ENCODE results near the gene ZSCAN22.
"Not testable (repeated sequence)": the region's sequence is repeated elsewhere in the genome, so short reads cannot be mapped to it uniquely, and the experiment has no call there.

ZSCAN22 gene

DNA sequence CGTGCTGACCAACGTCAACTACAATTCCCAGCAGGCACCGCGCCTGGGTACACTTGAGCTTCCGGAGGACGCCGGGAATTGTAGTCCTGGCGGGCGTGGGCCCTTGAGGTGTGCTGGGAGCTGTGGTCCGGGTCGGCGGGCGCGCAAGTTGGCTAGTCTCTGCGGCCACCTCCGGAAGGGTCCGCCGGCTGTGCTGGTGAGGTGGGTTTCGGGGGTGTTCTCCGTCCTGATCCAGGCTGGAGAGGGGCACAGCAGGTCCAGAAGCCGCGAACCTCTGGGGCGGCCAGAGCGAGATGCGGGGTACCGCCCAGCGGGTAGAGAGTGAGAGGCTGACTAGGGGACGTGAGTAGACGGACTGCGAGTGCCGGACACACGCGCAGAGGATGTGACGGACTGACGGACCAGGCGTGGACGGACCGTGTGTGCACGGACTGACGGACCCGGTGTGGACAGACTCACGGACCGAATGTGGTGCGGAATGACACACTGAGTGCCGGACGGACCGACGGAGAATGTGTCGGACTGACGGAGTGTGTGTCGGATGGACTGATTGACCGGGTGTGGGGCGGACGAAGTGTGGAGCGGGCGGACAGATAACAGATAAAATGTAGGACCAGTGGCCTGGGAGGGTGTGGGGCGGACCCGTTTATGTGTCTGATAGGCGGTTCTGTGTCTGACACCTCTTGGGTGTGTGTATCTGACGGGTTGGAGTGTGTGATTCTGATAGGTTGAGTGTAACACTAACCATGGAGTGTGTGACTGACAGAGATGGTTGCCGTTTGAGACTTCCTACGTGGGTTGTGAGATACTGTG is at the start of gene ZSCAN22:
Gene ZSCAN22, plus strand, starts transcription at position 81 of the 813 bp plus-strand sequence. CDS start 7,809 bp downstream, outside the sequence.
- peak; percentile 91 for DNase-seq (ENCODE audit: low read depth, low spot score)

- no peak for DNase-seq (ENCODE audit: low read depth, low spot score)
Observed at GRCh38 chr19:58277197-58277596, 49.6 kb upstream of the ZSCAN22 start.

DNA sequence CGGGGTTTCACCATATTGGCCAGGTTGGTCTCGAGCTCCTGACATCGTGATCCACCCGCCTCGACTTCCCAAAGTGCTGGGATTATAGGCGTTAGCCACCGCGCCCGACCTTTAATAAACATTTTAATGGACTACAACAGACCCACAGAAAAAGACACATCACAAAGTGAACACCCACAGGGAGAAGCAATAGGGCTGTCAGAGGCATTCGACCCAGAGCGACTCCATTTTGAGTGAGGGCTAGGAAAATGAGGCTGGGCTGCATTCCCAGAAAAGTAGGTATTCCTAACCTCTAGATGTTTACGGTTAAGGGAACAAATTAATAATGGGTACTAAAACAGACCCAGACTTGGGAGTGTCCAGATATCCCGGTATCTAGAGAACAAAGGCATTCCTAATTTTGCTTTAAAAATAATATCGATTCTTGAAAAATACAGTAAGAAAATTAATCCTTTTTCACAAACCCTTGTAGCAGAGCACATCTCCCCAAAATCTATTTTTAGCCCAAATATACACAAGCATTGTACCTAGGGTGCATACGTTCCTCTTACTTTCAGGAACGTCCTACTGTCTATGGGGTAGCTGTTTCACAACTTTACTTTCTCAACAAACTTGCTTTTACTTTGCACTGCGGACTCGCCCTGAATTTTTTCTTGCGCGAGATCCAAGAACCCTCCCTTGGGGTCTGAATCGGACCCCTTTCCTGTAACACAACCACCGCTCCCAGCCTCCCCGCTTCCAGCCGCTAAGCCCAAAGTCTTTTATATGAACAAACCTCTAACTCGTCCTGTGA is 48.9 kb upstream of the ZSCAN22 start:
- no peak for DNase-seq (ENCODE audit: low read depth, low spot score)

DNA sequence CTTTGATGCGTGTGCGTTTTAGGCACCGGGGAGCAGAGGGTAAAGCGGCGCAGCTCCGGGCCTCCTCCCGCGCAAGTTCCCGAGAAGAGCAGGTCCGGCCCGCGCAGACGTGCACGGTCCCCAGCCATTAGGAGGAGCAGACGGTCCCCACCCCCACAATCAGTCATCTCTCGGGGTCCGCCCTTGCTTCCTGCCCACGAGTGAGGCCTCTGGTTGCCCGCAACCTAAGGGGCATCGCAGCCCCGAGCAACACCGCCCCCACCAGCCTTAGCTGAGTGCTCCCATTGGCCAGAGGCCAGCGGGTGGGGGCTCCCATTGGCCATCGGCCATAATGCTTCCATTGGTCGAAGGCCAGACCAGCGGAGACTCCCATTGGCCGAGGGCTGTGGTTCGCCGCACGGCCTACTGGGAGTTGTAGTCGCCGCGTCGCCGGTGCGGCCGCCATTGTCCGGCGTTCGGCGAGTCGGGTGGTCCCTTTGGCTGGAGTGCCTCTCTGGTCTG is 48.2 kb upstream of the ZSCAN22 start, which contains the start of gene ZNF8:
Gene ZNF8, plus strand, starts transcription at position 415 of the 501 bp plus-strand sequence. CDS start 127 bp downstream, outside the sequence.
- peak; percentile 94 for DNase-seq (ENCODE audit: low read depth, low spot score)

DNA sequence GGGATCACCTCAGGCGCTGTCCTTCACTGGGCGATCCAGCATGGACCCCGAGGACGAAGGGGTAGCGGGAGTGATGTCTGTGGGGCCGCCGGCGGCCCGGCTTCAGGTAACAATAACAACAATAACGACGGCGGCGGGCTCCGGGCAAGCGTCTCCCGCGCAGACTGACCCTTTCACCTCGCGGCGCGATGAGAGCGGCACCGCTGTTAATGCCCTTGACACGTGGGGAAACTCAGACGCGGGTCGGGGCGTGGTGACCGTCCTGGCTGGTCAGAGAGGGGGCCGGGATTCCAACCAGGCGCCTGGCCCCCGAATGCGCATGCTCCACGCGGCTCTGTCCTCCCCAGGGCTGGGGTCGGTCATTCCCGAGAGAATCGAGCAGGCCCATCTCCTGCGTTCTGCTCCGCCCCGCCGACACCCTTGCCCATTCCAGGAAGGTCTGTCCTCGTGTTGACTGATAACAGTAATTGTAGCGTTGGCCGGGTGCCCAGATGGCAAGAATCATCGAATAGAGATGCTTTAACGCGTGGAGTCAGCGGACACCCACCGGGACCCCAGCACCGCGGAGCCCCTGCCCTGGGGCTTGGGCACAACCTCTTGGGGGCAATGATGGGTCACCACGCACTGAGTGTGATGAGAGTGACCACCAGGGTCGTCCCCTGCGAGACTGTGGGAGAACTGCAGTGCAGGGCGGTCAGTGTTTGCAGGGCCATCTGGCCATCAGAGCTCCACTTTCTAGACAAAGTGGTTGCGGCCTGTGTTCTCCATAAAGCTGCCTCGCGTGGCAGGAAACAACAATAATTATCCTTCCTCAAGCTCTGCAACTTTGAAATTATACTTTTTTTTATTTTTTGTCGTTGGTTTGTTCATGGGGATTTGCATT is 47.5 kb upstream of the ZSCAN22 start:
- DNase-seq (ENCODE audit: low read depth, low spot score): no peak

DNA sequence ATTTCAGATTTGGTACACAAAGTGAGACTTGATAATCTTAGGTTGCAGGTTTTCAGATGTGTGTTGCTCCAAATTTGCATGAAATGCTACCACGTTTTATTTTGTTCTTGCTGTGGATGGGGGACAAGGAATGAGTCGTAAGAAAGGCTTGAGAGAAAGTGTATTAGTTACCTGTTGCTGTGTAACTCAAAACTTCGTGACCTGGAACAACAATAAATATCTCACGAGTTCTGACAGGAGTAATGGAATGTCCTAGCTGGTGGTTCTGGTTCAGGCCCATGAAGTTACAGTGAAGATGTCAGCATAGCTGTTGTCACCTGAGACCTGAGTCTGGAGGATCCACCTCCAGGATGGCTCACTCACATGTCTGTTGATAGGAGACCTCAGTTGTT is 46.9 kb upstream of the ZSCAN22 start:
- DNase-seq (ENCODE audit: low read depth, low spot score): no peak

GRCh38 chr19:58284199-58284598 is 42.6 kb upstream of the ZSCAN22 start:
- no peak for DNase-seq (ENCODE audit: low read depth, low spot score)

DNA sequence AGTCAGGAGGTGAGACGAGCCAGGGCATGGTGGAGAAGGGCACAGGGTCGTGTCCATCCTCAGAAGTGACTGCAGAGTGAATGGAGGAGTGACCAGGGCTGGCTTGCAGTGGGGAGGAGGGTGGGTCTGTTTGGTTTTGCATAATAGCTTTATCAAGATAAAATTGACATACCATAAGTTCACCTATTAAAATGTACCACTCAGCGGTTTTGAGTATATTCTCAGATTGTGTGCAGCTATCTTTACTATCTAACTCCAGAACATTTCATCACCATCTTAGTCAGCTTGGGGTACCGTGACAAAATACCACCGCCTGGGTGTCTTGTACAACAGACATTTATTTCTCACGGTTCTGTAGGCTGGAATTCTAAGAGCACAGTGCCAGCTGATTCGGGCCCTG is 34.9 kb upstream of the ZSCAN22 start:
- no peak for DNase-seq (ENCODE audit: low read depth, low spot score)

- no peak for DNase-seq (ENCODE audit: low read depth, low spot score)
Observed at GRCh38 chr19:58294743-58295374, 31.9 kb upstream of the ZSCAN22 start.

DNA sequence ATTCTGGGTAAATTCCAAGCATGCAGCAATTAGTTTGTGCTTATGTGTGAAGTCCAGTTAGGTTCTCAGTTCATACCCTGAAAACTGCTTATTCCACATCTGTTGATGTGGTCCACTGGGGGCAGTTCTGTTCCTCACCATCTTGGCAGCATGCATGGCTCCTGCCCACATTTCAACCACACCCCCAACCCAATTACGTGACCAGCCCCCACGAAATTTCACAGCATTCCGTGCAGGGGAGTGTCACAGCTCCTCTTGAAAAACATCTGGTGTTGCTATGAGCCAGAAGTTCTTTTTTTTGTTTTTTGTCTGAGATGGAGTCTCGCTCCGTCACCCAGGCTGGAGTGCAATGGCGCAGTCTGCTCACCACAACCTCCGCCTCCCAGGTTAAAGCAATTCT is 30.7 kb upstream of the ZSCAN22 start:
- no peak for DNase-seq (ENCODE audit: low read depth, low spot score)

DNA sequence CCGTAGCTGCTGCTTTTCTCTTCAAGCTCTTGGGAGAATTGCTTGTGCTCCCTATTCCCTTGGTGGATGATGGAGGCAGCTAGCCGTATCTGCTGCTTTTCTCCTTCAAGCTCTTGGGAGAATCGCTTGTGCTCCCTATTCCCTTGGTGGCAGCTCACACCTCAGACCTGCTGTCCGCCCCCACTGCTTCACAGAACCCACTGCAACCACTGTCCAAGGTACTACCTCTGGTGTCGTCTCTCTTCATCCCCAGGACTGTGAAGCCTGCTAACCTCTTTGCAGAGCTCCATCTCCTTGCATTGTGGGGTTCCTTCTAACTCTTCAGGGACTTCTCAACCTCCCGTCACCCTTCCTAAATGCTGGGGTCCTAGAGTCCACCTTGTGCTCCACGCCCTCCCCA is 26.2 kb upstream of the ZSCAN22 start:
- DNase-seq (ENCODE audit: low read depth, low spot score): no peak

- no peak for DNase-seq (ENCODE audit: low read depth, low spot score)
Observed at GRCh38 chr19:58304255-58304654, 22.5 kb upstream of the ZSCAN22 start.

DNA sequence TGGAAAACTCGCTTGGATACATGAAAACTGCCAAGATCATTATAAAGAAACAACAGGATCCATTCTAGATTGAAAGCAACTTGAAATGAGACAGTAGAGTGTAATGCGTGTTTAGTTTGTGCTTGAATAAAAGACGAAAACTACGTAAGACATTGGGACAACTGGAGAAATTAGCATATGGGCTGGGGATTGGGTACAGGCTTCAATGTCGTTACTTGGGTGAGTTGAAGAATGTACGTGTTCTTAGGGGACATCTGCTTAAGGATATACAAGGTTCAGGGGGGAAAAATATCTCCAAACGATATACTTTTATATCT is 22.1 kb upstream of the ZSCAN22 start:
- no peak for DNase-seq (ENCODE audit: low read depth, low spot score)

GRCh38 chr19:58305065-58305931 is 21.5 kb upstream of the ZSCAN22 start, which contains the start of gene ERVK3-1:
Gene ERVK3-1 (plus strand): TSS chr19:58305377. CDS start chr19:58312169, 6,792 bp downstream.
- DNase-seq (ENCODE audit: low read depth, low spot score): peak; percentile 92

DNA sequence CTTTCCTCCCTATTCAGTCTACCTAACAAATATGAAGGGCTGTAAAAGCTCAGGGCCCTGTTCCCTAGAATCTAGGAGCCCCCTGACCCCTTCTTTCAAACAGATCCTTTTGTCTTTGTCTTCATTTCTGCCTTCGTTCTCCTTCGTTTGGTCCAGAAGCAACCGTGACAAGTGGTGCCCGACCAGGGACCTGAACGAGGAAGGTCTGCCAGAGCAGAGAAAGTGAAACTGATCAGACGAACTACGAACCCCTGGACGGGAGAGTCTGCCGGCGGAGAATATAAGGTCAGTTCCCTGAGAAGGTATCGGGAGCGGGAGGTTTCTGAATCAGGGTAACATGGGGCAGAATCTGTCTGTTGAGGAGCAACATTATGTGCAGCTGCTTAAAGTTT is 20.9 kb upstream of the ZSCAN22 start:
- DNase-seq (ENCODE audit: low read depth, low spot score): no peak

DNA sequence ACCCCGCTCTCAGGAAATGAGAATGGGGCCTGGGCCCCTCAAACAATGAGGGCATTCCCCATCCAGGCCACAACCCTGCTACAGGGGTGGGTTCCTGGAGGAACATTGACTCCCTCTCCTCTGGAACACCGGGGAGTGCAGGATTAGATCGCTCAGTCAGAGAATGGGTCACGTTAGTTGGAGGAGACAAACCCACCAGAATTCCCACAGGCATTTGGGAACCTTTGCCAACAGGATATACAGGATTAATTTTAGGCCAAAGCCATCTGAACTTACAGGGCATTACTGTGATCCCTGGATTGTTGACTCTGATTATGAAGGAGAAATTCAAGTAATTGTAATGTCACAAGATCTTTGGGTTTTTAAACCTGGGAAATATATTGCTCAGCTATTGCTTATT is 19.1 kb upstream of the ZSCAN22 start:
- no peak for DNase-seq (ENCODE audit: low read depth, low spot score)

DNA sequence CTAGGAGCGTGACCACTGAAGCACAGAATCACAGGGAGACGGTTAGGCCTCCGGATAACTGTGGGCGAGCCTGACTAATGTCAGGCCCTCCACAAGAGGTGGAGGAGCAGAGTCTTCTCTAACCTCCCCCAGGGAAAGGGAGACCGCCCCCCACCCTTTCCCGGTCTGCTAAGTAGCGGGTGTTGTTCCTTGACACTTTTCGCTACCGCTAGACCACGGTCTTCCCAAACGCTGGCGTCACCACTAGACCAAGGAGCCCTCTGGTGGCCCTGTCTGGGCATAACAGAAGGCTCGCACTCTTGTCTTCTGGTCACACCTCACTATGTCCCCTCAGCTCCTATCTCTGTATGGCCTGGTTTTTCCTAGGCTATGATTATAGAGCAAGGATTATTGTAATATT is 16.1 kb upstream of the ZSCAN22 start:
- DNase-seq (ENCODE audit: low read depth, low spot score): not testable (repeated sequence)

DNA sequence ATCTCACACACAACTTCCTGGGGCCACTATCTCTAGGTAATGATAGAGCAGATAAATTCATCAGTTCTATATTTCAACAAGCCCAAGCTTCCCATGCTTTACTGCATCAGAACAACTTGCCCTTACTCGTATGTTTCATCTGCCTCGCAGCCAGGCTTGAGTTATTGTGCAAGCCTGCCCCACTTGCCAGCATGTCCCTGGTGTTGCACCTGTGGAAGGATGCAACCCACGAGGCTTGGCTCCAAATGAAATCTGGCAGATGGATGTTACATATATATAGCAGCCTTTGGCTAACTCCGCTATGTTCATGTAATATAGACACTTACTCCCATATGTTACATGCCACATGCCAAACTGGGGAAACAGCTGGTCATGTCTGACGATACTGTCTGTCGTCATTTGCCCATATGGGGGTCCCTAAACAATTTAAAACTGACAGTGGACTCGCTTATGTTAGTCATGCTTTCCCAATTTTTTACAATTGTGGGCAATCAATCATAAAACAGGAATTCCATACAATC is 15.4 kb upstream of the ZSCAN22 start:
- DNase-seq (ENCODE audit: low read depth, low spot score): no peak

- no peak for DNase-seq (ENCODE audit: low read depth, low spot score)
Observed at GRCh38 chr19:58315580-58315979, 11.2 kb upstream of the ZSCAN22 start.

Data from smooth muscle cell of the brain vasculature (primary cell).